GM18511 (cell line): ENCODE measurements around the gene GNPDA2.
"Not testable (repeated sequence)": the region's sequence is repeated elsewhere in the genome, so short reads cannot be mapped to it uniquely, and the experiment has no call there.

Source experiments
- ATAC-seq: cut with Tn5 transposase; IDR thresholded peaks from one replicate; pipeline ENCODE4 v1.9.1; 2021; ENCODE audit warnings: mild to moderate bottlenecking, moderate library complexity; ENCODE audit not compliant: unreplicated experiment

Gene GNPDA2

GRCh38 chr4:44726038-44726871 is at the start of gene GNPDA2:
Gene GNPDA2, minus strand, starts transcription at chr4:44726556. Its CDS starts 4,349 bp downstream, at chr4:44722207.
- peak; percentile 94 for ATAC-seq

- no peak for ATAC-seq
Measured at GRCh38 chr4:44772340-44772739, 46.0 kb upstream of the GNPDA2 start.

- ATAC-seq: no peak
Measured at GRCh38 chr4:44771789-44772188, 45.4 kb upstream of the GNPDA2 start.

GRCh38 chr4:44766453-44766852 is 40.1 kb upstream of the GNPDA2 start:
- no peak for ATAC-seq

- no peak for ATAC-seq
Measured at GRCh38 chr4:44765116-44765515, 38.8 kb upstream of the GNPDA2 start.

GRCh38 chr4:44761306-44761705 is 35.0 kb upstream of the GNPDA2 start:
- no peak for ATAC-seq

- peak; percentile 82 for ATAC-seq
Measured at GRCh38 chr4:44760142-44760898, 34.0 kb upstream of the GNPDA2 start.

- ATAC-seq: no peak
Measured at GRCh38 chr4:44756559-44756958, 30.2 kb upstream of the GNPDA2 start.

- no peak for ATAC-seq
Measured at GRCh38 chr4:44740201-44740600, 13.8 kb upstream of the GNPDA2 start.

- ATAC-seq: no peak
Measured at GRCh38 chr4:44738615-44739014, 12.3 kb upstream of the GNPDA2 start.

- ATAC-seq: no peak
Measured at GRCh38 chr4:44736900-44737299, 10.5 kb upstream of the GNPDA2 start.

GRCh38 chr4:44728694-44729093 is 2.3 kb upstream of the GNPDA2 start:
- not testable (repeated sequence) for ATAC-seq

GRCh38 chr4:44727471-44727870 is 1.1 kb upstream of the GNPDA2 start:
- no peak for ATAC-seq

- no peak for ATAC-seq
Measured at GRCh38 chr4:44725726-44726037, 674 bp downstream of the GNPDA2 start.

GRCh38 chr4:44725166-44725565 is 1.2 kb downstream of the GNPDA2 start:
- no peak for ATAC-seq

GRCh38 chr4:44722001-44722400 is 4.4 kb downstream of the GNPDA2 start:
- no peak for ATAC-seq

- no peak for ATAC-seq
Measured at GRCh38 chr4:44720371-44720770, 6.0 kb downstream of the GNPDA2 start.

GRCh38 chr4:44716597-44716996 is 9.8 kb downstream of the GNPDA2 start:
- no peak for ATAC-seq

GRCh38 chr4:44713125-44713524 is 13.2 kb downstream of the GNPDA2 start:
- ATAC-seq: no peak

GRCh38 chr4:44704673-44705072 is 21.7 kb downstream of the GNPDA2 start:
- ATAC-seq: no peak

- ATAC-seq: no peak
Measured at GRCh38 chr4:44701037-44701436, 25.3 kb downstream of the GNPDA2 start.

- ATAC-seq: no peak
Measured at GRCh38 chr4:44700427-44700826, 25.9 kb downstream of the GNPDA2 start.
